Kidney epithelial cell (primary cell): Measurements from ENCODE around the gene CARD11. TPM values are rescaled to one million over a fixed set of nuclear protein-coding genes. Genes with fewer than 3 reads are reported as not detected.

Experiments
- DNase-seq: peaks from one replicate; pipeline ENCODE4 v3.0.0-alpha.2; 2010; ENCODE audit warnings: low read depth
- H3K27me3 ChIP-seq: 2 replicates; pipeline ENCODE4 v1.6.0; 2011; ENCODE audit warnings: low read length; ENCODE audit not compliant: control insufficient read depth, insufficient read depth
- H3K36me3 ChIP-seq: 2 replicates; pipeline ENCODE4 v1.5.1; 2011; ENCODE audit warnings: low read length; ENCODE audit not compliant: control insufficient read depth, insufficient read depth
- H3K4me3 ChIP-seq: 2 replicates; pipeline ENCODE4 v1.5.1; 2011; ENCODE audit warnings: low read depth, mild to moderate bottlenecking, control low read depth, low read length
- total RNA-seq: library from RNA; depleted of rRNA; stranded (reverse); fragments of >200 nt; gene quantifications from 2 replicates; pipeline ENCODE4 v1.2.3, GENCODE V29; 2015
- TF ChIP-seq, protein P1 (sequence below): IDR thresholded peaks from 2 replicates; pipeline ENCODE4 v1.5.1; 2011; ENCODE audit warnings: mild to moderate bottlenecking, moderate library complexity, low read length, control low read depth, inconsistent platforms; ENCODE audit not compliant: insufficient read depth, poor library complexity, severe bottlenecking

CARD11 gene
- total RNA-seq, 1 donor from 2014 or later: 31.0 TPM

- Histone ChIP-seq H3K4me3 (no peak overlapping the region), H3K36me3 (peaks cover 2% of the 10 kb centered on the region), H3K27me3 (no peaks in the 10 kb centered on the region)
- TF ChIP-seq, protein P1, sequence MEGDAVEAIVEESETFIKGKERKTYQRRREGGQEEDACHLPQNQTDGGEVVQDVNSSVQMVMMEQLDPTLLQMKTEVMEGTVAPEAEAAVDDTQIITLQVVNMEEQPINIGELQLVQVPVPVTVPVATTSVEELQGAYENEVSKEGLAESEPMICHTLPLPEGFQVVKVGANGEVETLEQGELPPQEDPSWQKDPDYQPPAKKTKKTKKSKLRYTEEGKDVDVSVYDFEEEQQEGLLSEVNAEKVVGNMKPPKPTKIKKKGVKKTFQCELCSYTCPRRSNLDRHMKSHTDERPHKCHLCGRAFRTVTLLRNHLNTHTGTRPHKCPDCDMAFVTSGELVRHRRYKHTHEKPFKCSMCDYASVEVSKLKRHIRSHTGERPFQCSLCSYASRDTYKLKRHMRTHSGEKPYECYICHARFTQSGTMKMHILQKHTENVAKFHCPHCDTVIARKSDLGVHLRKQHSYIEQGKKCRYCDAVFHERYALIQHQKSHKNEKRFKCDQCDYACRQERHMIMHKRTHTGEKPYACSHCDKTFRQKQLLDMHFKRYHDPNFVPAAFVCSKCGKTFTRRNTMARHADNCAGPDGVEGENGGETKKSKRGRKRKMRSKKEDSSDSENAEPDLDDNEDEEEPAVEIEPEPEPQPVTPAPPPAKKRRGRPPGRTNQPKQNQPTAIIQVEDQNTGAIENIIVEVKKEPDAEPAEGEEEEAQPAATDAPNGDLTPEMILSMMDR: no peak
- DNase-seq: no peak
Observed at GRCh38 chr7:2926896-2927405, 116.7 kb downstream of the CARD11 start.

GRCh38 chr7:2926120-2926895 lies 117.4 kb downstream of the CARD11 start:
- peaks cover 2% of the 10 kb centered on the region for H3K36me3 ChIP-seq
- TF ChIP-seq, protein P1: no peak
- DNase-seq: no peak
- no peaks in the 10 kb centered on the region for H3K27me3 ChIP-seq
- H3K4me3 ChIP-seq: no peak overlapping the region

DNA sequence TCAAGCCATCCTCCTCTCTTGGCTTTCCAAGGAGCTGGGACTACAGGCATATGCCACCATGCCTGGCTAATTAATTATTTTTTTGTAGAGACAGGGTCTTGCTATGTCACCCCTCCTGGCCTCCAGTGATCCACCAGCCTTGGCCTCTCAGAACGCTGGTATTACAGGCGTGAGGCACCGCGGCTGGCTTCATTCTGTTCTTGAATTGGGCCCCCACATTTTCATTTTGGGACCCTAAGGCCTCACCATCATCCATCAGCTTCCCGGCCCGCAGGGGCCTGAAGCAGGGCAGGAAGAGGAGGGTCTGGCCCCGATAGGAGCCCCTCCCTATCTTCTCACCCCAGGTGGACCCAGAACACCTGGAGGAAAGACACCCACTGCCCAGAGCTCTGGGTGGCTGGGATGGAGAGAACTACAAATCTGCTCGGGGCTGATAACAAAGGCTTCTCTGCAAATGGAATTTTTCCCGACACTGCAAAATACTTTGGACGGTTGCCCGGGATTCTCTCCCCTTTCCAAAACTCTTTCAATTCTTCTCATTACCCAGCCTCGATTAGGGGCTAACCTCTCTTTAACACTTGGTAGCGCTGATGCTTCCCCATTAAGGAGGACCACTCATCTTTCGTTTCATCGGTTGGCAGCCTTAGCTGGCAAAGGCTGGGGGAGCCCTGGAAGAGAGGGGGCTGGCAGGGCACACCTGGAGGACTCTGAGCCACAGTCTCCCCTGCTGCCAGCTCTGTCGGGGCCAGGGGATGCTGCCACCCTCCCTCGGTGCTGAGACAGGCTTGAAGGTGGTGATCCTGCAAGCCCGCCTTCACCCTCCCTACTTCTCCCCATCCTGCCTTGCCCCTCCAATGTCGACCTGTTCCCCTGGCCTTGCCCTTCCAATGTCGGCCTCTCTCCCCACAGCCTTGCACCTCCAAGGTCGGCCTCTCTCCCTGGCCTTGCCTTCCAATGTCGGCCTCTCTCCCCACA lies 118.5 kb downstream of the CARD11 start:
- no peak for DNase-seq
- H3K4me3 ChIP-seq: no peak overlapping the region
- no peaks in the 10 kb centered on the region for H3K27me3 ChIP-seq
- peaks cover 2% of the 10 kb centered on the region for H3K36me3 ChIP-seq
- TF ChIP-seq, protein P1: no peak

DNA sequence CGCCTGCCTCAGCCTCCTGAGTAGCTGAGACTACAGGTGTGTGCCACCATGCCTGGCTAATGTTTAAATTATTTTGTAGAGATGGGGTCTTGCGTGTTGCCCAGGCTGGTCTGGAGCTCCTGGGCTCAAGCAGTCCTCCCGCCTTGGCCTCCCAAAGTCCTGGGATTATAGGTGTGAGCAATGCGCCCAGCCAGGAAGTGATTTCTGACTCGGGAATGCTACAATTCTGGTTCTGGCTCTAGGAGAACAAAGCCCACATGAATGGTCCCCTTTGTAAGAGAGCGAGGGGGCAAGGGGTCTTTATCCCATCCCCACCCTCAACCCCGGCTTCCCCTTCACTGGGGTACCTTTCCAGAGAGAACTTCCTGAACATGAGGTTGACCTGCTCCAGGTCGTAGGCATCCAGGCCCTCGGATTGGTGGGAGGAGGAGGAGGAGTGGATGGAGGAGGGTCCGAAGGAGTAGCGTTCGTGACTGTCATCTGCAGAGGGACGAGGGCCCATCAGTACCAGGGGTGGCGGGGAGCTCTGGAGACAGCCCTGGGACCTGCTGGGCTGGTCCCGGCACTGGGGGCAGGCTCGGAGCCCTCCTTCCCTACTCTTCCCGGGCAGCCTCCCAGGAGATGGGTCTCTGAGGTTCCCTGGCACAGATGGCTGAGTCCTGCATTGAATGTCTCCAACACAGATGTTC lies 119.6 kb downstream of the CARD11 start:
- Histone ChIP-seq H3K27me3 (no peaks in the 10 kb centered on the region), H3K36me3 (peaks cover 2% of the 10 kb centered on the region), H3K4me3 (no peak overlapping the region)
- TF ChIP-seq, protein P1: no peak
- no peak for DNase-seq

DNA sequence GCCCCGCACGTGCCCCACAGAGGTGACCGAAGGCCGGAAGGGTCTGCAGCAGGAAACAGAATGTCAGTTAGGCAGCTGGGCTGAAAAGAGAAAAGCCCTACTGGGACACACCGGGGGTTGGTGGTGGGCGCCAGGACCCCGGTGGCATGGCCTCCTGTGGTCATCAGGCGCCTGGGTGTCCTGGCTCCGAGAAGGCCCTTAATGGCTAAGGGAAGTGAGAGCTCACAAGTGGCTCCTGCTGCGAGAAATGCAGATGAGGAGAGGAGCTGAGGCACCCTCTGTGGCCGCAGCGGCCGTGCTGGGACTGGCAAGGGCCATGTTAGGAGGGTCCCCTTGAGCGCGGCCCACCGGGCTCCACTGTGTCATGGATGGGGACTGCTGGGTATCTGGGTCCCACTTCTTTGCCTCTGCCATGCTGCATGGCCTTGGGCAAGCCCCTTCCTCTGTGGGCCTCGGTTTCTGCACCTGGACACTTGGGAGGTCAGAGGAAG lies 120.3 kb downstream of the CARD11 start:
- H3K4me3 ChIP-seq: no peak overlapping the region
- no peaks in the 10 kb centered on the region for H3K27me3 ChIP-seq
- TF ChIP-seq, protein P1: no peak
- DNase-seq: no peak
- H3K36me3 ChIP-seq: peaks cover 2% of the 10 kb centered on the region
